ENCODE measurements around the gene PEAK1.
A peak's percentile ranks its signal among the peaks of the same experiment; 100 is the strongest.

Gene PEAK1, protein sequence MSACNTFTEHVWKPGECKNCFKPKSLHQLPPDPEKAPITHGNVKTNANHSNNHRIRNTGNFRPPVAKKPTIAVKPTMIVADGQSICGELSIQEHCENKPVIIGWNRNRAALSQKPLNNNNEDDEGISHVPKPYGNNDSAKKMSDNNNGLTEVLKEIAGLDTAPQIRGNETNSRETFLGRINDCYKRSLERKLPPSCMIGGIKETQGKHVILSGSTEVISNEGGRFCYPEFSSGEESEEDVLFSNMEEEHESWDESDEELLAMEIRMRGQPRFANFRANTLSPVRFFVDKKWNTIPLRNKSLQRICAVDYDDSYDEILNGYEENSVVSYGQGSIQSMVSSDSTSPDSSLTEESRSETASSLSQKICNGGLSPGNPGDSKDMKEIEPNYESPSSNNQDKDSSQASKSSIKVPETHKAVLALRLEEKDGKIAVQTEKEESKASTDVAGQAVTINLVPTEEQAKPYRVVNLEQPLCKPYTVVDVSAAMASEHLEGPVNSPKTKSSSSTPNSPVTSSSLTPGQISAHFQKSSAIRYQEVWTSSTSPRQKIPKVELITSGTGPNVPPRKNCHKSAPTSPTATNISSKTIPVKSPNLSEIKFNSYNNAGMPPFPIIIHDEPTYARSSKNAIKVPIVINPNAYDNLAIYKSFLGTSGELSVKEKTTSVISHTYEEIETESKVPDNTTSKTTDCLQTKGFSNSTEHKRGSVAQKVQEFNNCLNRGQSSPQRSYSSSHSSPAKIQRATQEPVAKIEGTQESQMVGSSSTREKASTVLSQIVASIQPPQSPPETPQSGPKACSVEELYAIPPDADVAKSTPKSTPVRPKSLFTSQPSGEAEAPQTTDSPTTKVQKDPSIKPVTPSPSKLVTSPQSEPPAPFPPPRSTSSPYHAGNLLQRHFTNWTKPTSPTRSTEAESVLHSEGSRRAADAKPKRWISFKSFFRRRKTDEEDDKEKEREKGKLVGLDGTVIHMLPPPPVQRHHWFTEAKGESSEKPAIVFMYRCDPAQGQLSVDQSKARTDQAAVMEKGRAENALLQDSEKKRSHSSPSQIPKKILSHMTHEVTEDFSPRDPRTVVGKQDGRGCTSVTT (N-terminal part only)

DNA sequence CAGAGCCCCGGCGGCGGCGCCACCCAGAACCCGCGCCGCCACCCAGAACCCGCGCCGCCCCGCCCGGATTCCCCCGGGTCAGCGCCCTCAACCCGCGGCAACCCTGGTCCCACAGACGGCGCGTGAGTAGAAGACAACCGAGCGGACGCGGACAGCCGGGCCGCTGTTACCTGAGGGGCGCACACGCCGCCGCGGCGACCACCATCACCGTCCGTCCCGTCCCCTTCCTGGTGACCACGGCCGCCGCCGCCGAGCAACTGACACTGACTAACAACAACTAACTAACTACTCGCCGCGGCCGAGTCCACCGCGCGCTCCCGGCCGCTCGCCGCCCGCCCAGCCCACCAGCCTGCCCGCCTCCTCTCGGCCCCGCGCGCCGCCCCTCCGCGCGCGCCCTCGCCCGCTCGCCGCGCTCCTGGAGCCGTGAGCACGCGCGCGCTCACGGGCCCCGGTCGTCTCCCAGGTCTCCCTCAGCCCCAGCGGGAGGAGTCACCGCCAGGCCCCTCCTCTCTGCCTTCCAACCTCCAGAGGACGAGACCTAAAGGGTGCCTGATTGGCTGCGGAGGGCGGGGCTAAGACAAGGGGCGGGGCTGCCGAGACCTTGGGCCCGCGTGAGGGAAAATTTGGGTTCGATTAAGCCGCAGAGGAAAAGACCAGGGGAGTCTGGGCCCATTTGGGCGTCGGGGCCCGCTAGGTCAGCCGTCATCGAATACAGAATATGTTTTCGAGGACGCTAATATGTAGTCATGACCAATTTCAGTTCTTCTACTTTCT is at the start of gene PEAK1:
TSS of gene PEAK1 (minus strand) at position 269 of the 774 bp plus-strand sequence. CDS start 238,178 bp downstream, outside the sequence.
- H3K4me3 ChIP-seq (ENCODE audit: low read length): peak within 1 kb of the TSS; percentile 90
- no peaks in the 10 kb centered on the region for H3K27me3 ChIP-seq (ENCODE audit: control insufficient read depth, insufficient read depth, low read length)
- DNase-seq (ENCODE audit: low read depth, low spot score): peak; percentile 97
- peaks cover 2% of the 10 kb centered on the region; the same call in 1 of the 2 replicates for H3K4me1 ChIP-seq (ENCODE audit: control insufficient read depth, insufficient read depth, low read length)
- H3K36me3 ChIP-seq (ENCODE audit: control insufficient read depth, insufficient read depth, low read length): no peaks in the 10 kb centered on the region
- WGBS (ENCODE audit: insufficient coverage, insufficient read length): no CpG with 5 or more reads among the region's 92 CpGs
- H3K9me3 ChIP-seq (ENCODE audit: control insufficient read depth, insufficient read depth, low read length): no peaks in the 10 kb centered on the region
- no peak within 1 kb of the TSS for H3K27ac ChIP-seq (ENCODE audit: low read length)

DNA sequence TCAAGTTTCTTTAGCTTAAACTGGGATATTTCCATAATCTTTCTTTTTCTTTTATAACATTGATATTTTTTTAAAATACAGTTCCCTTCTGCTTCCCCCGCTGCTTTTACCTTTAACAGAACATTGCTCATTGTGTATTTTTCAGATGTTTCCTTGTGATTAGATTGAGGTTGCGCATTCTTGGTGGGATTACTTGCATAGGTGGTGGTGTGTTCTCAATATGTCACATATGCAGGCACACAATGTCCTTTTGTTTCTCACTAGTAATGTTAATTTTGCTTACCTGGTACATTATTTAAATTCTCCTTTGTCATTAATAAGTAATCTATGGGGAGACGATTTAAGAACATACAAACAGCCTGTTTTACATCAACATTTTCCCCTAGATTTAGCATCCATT is 49.0 kb upstream of the PEAK1 start:
- Histone ChIP-seq H3K4me1 (ENCODE audit: control insufficient read depth, insufficient read depth, low read length) (no peaks in the 10 kb centered on the region), H3K9me3 (ENCODE audit: control insufficient read depth, insufficient read depth, low read length) (no peaks in the 10 kb centered on the region), H3K27me3 (ENCODE audit: control insufficient read depth, insufficient read depth, low read length) (no peaks in the 10 kb centered on the region), H3K4me3 (ENCODE audit: low read length) (no peak overlapping the region), H3K36me3 (ENCODE audit: control insufficient read depth, insufficient read depth, low read length) (no peaks in the 10 kb centered on the region; the same call in 1 of the 2 replicates), H3K27ac (ENCODE audit: low read length) (no peak overlapping the region)
- no CpG with 5 or more reads among the region's 3 CpGs for WGBS (ENCODE audit: insufficient coverage, insufficient read length)
- DNase-seq (ENCODE audit: low read depth, low spot score): no peak

GRCh38 chr15:77466521-77466920 is 46.6 kb upstream of the PEAK1 start:
- Histone ChIP-seq H3K4me1 (ENCODE audit: control insufficient read depth, insufficient read depth, low read length) (no peaks in the 10 kb centered on the region), H3K27ac (ENCODE audit: low read length) (no peak overlapping the region), H3K27me3 (ENCODE audit: control insufficient read depth, insufficient read depth, low read length) (no peaks in the 10 kb centered on the region), H3K36me3 (ENCODE audit: control insufficient read depth, insufficient read depth, low read length) (no peaks in the 10 kb centered on the region; the same call in 1 of the 2 replicates), H3K4me3 (ENCODE audit: low read length) (no peak overlapping the region), H3K9me3 (ENCODE audit: control insufficient read depth, insufficient read depth, low read length) (no peaks in the 10 kb centered on the region)
- no CpG with 5 or more reads among the region's 1 CpG for WGBS (ENCODE audit: insufficient coverage, insufficient read length)
- no peak for DNase-seq (ENCODE audit: low read depth, low spot score)

GRCh38 chr15:77464129-77464865 is 44.4 kb upstream of the PEAK1 start:
- Histone ChIP-seq H3K27ac (ENCODE audit: low read length) (no peak overlapping the region), H3K36me3 (ENCODE audit: control insufficient read depth, insufficient read depth, low read length) (no peaks in the 10 kb centered on the region; the same call in 1 of the 2 replicates), H3K9me3 (ENCODE audit: control insufficient read depth, insufficient read depth, low read length) (no peaks in the 10 kb centered on the region), H3K4me3 (ENCODE audit: low read length) (no peak overlapping the region), H3K27me3 (ENCODE audit: control insufficient read depth, insufficient read depth, low read length) (no peaks in the 10 kb centered on the region), H3K4me1 (ENCODE audit: control insufficient read depth, insufficient read depth, low read length) (no peaks in the 10 kb centered on the region)
- no CpG with 5 or more reads among the region's 3 CpGs for WGBS (ENCODE audit: insufficient coverage, insufficient read length)
- DNase-seq (ENCODE audit: low read depth, low spot score): no peak

- no peaks in the 10 kb centered on the region; the same call in 1 of the 2 replicates for H3K36me3 ChIP-seq (ENCODE audit: control insufficient read depth, insufficient read depth, low read length)
- H3K4me1 ChIP-seq (ENCODE audit: control insufficient read depth, insufficient read depth, low read length): no peaks in the 10 kb centered on the region
- H3K27ac ChIP-seq (ENCODE audit: low read length): no peak overlapping the region
- DNase-seq (ENCODE audit: low read depth, low spot score): no peak
- H3K27me3 ChIP-seq (ENCODE audit: control insufficient read depth, insufficient read depth, low read length): no peaks in the 10 kb centered on the region
- H3K4me3 ChIP-seq (ENCODE audit: low read length): no peak overlapping the region
- H3K9me3 ChIP-seq (ENCODE audit: control insufficient read depth, insufficient read depth, low read length): no peaks in the 10 kb centered on the region
These were observed 41.6 kb upstream of the PEAK1 start for GRCh38 chr15:77461486-77461885.

- no CpG with 5 or more reads among the region's 2 CpGs for WGBS (ENCODE audit: insufficient coverage, insufficient read length)
These were observed 39.1 kb upstream of the PEAK1 start for GRCh38 chr15:77459031-77459430.

DNA sequence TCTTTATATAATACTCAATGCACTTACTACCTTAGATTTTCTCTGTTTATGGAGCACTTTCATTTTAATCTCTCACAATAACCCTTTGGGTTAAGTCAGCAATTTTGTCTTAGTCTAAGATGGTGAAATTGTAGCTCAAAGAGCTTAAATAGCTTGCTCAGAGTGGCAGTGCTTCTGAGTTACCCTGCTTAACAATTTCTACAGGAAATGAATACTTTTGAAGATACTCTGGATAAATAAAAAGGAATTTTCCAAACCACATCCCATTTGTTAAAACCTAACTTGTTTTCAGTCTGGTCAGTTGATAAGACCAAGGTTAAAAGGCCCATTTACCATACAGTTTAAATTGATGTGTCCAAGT is 38.0 kb upstream of the PEAK1 start:
- no peak for DNase-seq (ENCODE audit: low read depth, low spot score)
- Histone ChIP-seq H3K27ac (ENCODE audit: low read length) (no peak overlapping the region), H3K36me3 (ENCODE audit: control insufficient read depth, insufficient read depth, low read length) (no peaks in the 10 kb centered on the region), H3K4me1 (ENCODE audit: control insufficient read depth, insufficient read depth, low read length) (no peaks in the 10 kb centered on the region), H3K27me3 (ENCODE audit: control insufficient read depth, insufficient read depth, low read length) (no peaks in the 10 kb centered on the region), H3K4me3 (ENCODE audit: low read length) (no peak overlapping the region), H3K9me3 (ENCODE audit: control insufficient read depth, insufficient read depth, low read length) (no peaks in the 10 kb centered on the region)

More at GRCh38 chr15:77459031-77459430, 39.1 kb upstream of the PEAK1 start:
- Histone ChIP-seq H3K4me3 (ENCODE audit: low read length) (no peak overlapping the region), H3K4me1 (ENCODE audit: control insufficient read depth, insufficient read depth, low read length) (no peaks in the 10 kb centered on the region), H3K27me3 (ENCODE audit: control insufficient read depth, insufficient read depth, low read length) (no peaks in the 10 kb centered on the region), H3K9me3 (ENCODE audit: control insufficient read depth, insufficient read depth, low read length) (no peaks in the 10 kb centered on the region), H3K27ac (ENCODE audit: low read length) (no peak overlapping the region), H3K36me3 (ENCODE audit: control insufficient read depth, insufficient read depth, low read length) (no peaks in the 10 kb centered on the region)
- no peak for DNase-seq (ENCODE audit: low read depth, low spot score)

- Histone ChIP-seq H3K36me3 (ENCODE audit: control insufficient read depth, insufficient read depth, low read length) (no peaks in the 10 kb centered on the region), H3K4me3 (ENCODE audit: low read length) (no peak overlapping the region), H3K4me1 (ENCODE audit: control insufficient read depth, insufficient read depth, low read length) (no peaks in the 10 kb centered on the region), H3K27ac (ENCODE audit: low read length) (no peak overlapping the region), H3K9me3 (ENCODE audit: control insufficient read depth, insufficient read depth, low read length) (no peaks in the 10 kb centered on the region), H3K27me3 (ENCODE audit: control insufficient read depth, insufficient read depth, low read length) (no peaks in the 10 kb centered on the region)
- DNase-seq (ENCODE audit: low read depth, low spot score): no peak
- WGBS (ENCODE audit: insufficient coverage, insufficient read length): no CpG with 5 or more reads among the region's 5 CpGs
These were observed 37.4 kb upstream of the PEAK1 start for GRCh38 chr15:77457191-77457904.

DNA sequence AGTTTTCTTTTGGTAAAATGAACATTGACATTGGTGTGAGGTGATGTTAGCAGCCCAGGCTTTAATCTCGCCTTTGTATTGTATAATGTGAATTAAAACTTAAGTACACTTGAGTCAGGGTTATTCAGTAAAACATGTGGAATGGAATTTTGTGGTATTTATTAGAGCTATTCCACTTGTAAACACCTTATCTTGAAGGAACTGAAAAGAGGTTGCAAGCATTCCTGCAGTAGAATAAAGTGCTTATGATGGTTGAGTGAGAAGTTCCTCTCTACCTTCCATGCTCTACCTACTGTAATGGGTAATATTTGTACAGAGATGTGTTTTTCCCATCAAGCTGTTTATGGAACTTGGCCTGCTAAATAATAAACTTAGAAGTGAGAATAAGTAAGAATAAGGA is 36.8 kb upstream of the PEAK1 start:
- WGBS (ENCODE audit: insufficient coverage, insufficient read length): no CpG with 5 or more reads among the region's 1 CpG
- no peaks in the 10 kb centered on the region for H3K36me3 ChIP-seq (ENCODE audit: control insufficient read depth, insufficient read depth, low read length)
- H3K9me3 ChIP-seq (ENCODE audit: control insufficient read depth, insufficient read depth, low read length): no peaks in the 10 kb centered on the region
- no peak overlapping the region for H3K27ac ChIP-seq (ENCODE audit: low read length)
- no peak for DNase-seq (ENCODE audit: low read depth, low spot score)
- H3K27me3 ChIP-seq (ENCODE audit: control insufficient read depth, insufficient read depth, low read length): no peaks in the 10 kb centered on the region
- H3K4me3 ChIP-seq (ENCODE audit: low read length): no peak overlapping the region
- H3K4me1 ChIP-seq (ENCODE audit: control insufficient read depth, insufficient read depth, low read length): no peaks in the 10 kb centered on the region
